ENCODE results near the gene NHEJ1. TPM values are rescaled to one million over a fixed set of nuclear protein-coding genes. Genes with fewer than 3 reads are reported as not detected.
A peak's percentile ranks its signal among the peaks of the same experiment; 100 is the strongest.

Gene NHEJ1
- total and polyA plus RNA-seq, 2 experiments from 2014 or later: 8.4 to 9.4 TPM

DNA sequence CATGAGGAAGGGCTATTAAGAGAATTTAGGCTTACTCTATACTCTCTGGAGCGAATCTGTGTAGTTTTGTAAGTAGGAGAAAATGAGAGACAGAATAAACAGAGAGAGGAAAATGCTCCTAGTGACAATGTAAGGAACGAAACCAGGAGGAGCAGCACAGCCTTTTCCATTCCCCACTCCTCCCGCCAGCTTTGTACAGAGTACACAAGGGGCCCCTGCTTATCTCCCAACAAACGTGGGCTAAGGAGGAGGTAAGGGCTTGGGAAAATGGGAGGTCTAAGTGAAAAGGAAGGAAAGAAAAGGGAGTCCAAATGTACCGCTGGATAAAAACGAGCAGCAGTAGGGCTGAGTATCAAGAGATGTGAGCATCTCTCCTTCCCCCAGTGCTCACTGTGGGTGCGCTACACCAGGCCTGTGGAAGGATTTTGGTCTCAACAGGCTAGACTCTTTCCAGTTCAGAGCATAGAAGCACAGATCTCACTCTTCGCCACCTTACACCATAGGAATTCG is 87.8 kb downstream of the NHEJ1 start:
- H3K9me3 ChIP-seq (ENCODE audit: low read depth): no peaks in the 10 kb centered on the region
- peaks cover 16% of the 10 kb centered on the region for H3K27me3 ChIP-seq
- H3K36me3 ChIP-seq: peaks cover 3% of the 10 kb centered on the region
- no peak overlapping the region for H3K4me3 ChIP-seq
- no peak overlapping the region for H3K27ac ChIP-seq
- TF ChIP-seq, protein P1, sequence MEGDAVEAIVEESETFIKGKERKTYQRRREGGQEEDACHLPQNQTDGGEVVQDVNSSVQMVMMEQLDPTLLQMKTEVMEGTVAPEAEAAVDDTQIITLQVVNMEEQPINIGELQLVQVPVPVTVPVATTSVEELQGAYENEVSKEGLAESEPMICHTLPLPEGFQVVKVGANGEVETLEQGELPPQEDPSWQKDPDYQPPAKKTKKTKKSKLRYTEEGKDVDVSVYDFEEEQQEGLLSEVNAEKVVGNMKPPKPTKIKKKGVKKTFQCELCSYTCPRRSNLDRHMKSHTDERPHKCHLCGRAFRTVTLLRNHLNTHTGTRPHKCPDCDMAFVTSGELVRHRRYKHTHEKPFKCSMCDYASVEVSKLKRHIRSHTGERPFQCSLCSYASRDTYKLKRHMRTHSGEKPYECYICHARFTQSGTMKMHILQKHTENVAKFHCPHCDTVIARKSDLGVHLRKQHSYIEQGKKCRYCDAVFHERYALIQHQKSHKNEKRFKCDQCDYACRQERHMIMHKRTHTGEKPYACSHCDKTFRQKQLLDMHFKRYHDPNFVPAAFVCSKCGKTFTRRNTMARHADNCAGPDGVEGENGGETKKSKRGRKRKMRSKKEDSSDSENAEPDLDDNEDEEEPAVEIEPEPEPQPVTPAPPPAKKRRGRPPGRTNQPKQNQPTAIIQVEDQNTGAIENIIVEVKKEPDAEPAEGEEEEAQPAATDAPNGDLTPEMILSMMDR (IDR thresholded peaks at IDR 0.05; ENCODE audit: low read depth, low read length): no peak
- no peak for DNase-seq (ENCODE audit: low read depth in 1 of 2, low spot score in 1 of 2)
- no peaks in the 10 kb centered on the region for H3K4me1 ChIP-seq (ENCODE audit: low read depth)

DNA sequence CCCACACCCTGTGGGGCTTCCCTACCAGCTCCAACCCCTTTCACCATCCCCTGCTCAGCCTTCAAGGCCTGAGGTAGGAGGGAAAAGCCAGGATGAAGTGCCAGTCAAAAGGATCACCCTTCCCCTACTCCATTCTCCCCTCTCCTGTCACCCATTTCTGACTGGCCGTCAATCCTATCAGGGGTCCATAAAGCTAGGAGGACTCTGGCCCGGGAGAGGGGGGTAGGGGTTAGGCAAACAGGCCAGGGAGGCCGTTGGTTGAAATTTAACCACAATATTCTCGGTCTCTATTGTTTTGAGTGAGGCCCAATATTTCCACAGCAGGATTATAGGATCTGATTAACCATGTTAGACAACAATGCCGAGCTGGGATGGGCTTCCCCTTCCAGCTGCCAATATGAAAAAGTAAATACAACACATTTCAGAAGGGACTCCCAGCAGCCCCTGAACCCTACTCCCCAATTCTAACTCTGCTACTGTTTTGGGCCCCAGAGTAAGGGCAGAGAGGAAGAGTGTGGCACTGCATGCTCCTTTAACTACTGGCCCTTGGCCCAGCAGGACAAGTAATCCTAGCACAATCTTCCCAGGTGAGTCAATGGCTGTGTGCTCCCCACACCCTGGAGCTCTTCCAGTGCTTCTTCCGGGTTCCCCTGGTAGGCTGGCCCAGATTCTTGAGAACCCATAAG is 89.3 kb downstream of the NHEJ1 start:
- TF ChIP-seq, protein P1 (IDR thresholded peaks at IDR 0.05; ENCODE audit: low read depth, low read length): no peak
- H3K27ac ChIP-seq: no peak overlapping the region
- no peak for DNase-seq (ENCODE audit: low read depth in 1 of 2, low spot score in 1 of 2)

DNA sequence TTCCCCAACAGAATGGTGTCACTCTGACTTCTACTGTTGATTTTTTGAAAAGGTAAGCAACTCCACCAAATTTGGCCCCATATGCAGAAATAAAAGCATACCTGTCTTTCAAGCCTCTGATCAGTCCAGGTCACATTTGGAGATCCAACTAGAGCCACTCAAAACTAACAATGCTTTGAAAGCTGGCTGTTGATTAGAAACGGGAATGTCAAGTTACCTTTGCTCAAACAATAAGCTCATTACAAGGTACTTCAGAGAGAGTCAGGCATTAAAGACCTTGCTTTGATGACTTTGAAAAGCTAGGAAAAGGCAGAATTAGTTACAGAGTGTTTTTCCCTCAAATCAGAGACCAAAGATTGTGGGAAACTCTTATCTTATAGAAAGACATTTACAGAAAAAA is 95.1 kb downstream of the NHEJ1 start:
- Histone ChIP-seq H3K27me3 (peaks cover 89% of the 10 kb centered on the region), H3K4me3 (no peak overlapping the region), H3K27ac (no peak overlapping the region), H3K36me3 (no peaks in the 10 kb centered on the region), H3K9me3 (ENCODE audit: low read depth) (no peaks in the 10 kb centered on the region), H3K4me1 (ENCODE audit: low read depth) (no peaks in the 10 kb centered on the region)
- no peak for DNase-seq (ENCODE audit: low read depth in 1 of 2, low spot score in 1 of 2)
- TF ChIP-seq, protein P1 (IDR thresholded peaks at IDR 0.05; ENCODE audit: low read depth, low read length): no peak

More for the DNA sequence above, 89.3 kb downstream of the NHEJ1 start:
- Histone ChIP-seq H3K36me3 (no peaks in the 10 kb centered on the region), H3K9me3 (ENCODE audit: low read depth) (no peaks in the 10 kb centered on the region), H3K27me3 (peaks cover 31% of the 10 kb centered on the region), H3K4me3 (no peak overlapping the region), H3K4me1 (ENCODE audit: low read depth) (no peaks in the 10 kb centered on the region)

DNA sequence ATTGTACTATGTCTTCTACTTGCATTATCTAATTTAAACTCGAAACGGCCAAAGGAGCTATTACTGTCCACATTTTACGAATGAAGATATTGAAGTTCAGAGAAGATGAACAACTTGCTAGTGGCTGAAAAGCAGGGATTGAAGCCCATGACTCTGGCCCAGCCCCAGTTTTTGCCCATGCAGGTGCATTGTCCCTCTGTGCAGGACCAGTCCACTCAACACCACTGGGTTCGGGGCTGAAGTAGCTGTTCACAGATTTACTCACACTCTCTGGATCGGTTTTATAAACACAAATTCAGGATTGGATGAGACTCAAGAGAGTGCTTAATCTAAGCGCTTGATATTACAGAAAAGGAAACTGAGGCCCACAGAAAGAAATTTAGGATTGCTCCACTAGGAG is 98.5 kb downstream of the NHEJ1 start:
- Histone ChIP-seq H3K4me3 (no peak overlapping the region), H3K27ac (no peak overlapping the region), H3K36me3 (no peaks in the 10 kb centered on the region), H3K4me1 (ENCODE audit: low read depth) (peaks cover 4% of the 10 kb centered on the region), H3K9me3 (ENCODE audit: low read depth) (no peaks in the 10 kb centered on the region), H3K27me3 (peaks cover 100% of the 10 kb centered on the region)
- DNase-seq (ENCODE audit: low read depth in 1 of 2, low spot score in 1 of 2): no peak
- TF ChIP-seq, protein P1 (IDR thresholded peaks at IDR 0.05; ENCODE audit: low read depth, low read length): no peak

DNA sequence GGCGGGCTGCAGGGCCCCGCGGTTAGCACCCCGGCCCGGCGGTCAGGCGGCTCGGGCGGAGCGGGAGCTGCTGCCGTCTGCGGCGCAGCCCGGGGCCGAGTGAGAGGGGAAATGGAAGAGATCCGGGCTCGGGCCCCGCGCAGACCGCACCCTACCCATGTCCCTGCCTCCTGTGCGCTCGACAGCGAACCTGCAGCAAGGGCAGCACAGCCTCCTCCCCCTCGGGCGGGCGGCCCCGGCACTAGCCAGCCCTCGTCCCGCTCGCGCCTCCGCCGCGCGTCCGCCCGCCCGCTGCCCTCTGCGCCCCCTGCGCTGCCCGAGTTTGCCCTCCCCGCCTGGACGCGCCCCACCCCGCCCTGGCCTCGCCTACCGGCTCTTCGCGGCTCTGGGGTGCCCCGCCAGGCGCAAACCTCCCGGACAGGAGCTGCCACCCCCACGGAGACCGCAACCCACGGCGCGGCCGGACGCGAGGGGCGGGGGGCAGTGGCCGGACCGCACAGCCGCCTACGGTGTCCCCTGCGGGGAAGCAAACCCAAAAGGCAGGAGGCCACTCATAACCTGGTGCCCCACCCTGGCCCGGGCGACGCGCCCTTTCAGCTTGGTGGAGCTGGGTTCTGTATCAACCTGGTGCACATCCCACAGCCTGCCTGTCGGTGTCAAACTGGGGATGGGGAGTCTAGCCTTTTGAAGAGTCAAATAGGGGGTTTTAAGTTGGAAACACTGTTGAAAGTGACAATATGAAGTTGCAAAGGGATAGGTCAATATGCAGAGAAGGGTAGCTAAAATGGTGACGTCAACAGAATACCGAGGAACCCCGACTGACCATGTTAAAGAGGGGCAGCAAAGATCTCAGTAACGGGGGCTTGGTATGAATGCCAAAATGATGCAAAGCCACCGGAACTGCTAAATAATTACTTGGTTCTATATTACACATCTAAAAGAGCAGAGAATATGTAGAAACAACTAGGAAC is 99.5 kb downstream of the NHEJ1 start, which contains the start of gene IHH:
Gene IHH (minus strand): TSS at position 101 of the 971 bp plus-strand sequence. CDS start 454 bp downstream, outside the sequence.
- Histone ChIP-seq H3K4me1 (ENCODE audit: low read depth) (peaks cover 4% of the 10 kb centered on the region), H3K27ac (no peak within 1 kb of the TSS), H3K4me3 (peak within 1 kb of the TSS; percentile 3), H3K9me3 (ENCODE audit: low read depth) (no peaks in the 10 kb centered on the region), H3K36me3 (no peaks in the 10 kb centered on the region), H3K27me3 (peaks cover 100% of the 10 kb centered on the region)
- TF ChIP-seq, protein P1 (IDR thresholded peaks at IDR 0.05; ENCODE audit: low read depth, low read length): no peak
- peak; percentile 17 to 20 for DNase-seq (ENCODE audit: low read depth in 1 of 2, low spot score in 1 of 2)
